ENCODE data around the gene G0S2.

DNA sequence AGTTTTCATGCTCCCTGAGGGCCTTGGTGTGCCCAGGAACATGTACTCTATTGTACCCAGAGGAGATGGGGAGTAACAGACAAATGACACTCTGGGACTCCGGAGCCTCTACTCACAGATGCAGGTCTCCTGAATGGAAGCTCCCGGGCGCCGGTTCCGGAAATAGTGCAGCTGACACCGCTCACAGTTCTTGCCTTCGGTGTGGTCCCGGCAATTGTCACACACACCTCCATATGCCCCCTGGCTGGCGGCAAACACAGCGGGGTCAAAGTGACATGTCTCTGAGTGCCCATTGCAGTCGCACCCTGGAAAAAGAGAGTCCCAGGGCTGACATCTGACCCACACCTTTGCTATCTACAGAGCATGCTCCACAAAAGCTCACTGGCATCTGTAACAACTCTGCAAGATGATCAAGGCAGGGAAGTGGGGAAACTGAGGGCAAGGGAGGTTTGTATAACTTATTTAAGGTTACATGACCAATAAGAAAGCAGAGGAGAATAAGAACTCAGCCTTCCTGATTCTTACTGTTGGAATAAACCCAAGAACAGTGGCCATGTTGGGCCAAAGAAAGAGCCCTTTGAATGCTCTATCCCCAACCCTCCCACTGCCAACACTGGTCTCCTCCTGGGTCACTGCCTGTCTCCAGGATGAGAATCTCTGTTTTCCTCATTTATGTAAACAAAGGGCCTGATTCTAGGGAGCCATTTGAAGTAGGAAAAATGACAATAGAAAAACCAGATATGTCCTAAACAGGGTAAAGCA lies 45.4 kb upstream of the G0S2 start:
- TF ChIP-seq, protein P1, sequence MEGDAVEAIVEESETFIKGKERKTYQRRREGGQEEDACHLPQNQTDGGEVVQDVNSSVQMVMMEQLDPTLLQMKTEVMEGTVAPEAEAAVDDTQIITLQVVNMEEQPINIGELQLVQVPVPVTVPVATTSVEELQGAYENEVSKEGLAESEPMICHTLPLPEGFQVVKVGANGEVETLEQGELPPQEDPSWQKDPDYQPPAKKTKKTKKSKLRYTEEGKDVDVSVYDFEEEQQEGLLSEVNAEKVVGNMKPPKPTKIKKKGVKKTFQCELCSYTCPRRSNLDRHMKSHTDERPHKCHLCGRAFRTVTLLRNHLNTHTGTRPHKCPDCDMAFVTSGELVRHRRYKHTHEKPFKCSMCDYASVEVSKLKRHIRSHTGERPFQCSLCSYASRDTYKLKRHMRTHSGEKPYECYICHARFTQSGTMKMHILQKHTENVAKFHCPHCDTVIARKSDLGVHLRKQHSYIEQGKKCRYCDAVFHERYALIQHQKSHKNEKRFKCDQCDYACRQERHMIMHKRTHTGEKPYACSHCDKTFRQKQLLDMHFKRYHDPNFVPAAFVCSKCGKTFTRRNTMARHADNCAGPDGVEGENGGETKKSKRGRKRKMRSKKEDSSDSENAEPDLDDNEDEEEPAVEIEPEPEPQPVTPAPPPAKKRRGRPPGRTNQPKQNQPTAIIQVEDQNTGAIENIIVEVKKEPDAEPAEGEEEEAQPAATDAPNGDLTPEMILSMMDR (conservative IDR thresholded peaks at IDR 0.05 in 1 of 2, IDR thresholded peaks at IDR 0.05 in 1 of 2; ENCODE audit: extremely low read depth in 1 of 2, insufficient read depth in 1 of 2, low read depth in 1 of 2, low read length in 2 of 2): no peak
- no peak for TF ChIP-seq EZH2 (IDR thresholded peaks at IDR 0.05; ENCODE audit: borderline replicate concordance, low read length)
